ENCODE results near the gene RABGAP1L. TPM values are rescaled to one million over a fixed set of nuclear protein-coding genes. Genes with fewer than 3 reads are reported as not detected.
A peak's percentile ranks its signal among the peaks of the same experiment; 100 is the strongest.

The RABGAP1L gene
- total RNA-seq, 2 experiments from 2014 or later, result 98.1 to 158 TPM

- Histone ChIP-seq H3K36me3 (ENCODE audit: insufficient read depth, low read length) (no peaks in the 10 kb centered on the region), H3K4me2 (ENCODE audit: low read length) (no peak overlapping the region), H3K4me1 (ENCODE audit: insufficient read depth, low read length, poor library complexity, severe bottlenecking) (peaks cover 16% of the 10 kb centered on the region), H3K9me3 (ENCODE audit: low read length) (no peaks in the 10 kb centered on the region), H3K27ac (ENCODE audit: low read depth, low read length, poor library complexity, severe bottlenecking) (no peak overlapping the region), H3K9me2 (ENCODE audit: insufficient read depth, low read length) (no peaks in the 10 kb centered on the region), H2AFZ (ENCODE audit: low read length) (no peak overlapping the region), H3K79me2 (ENCODE audit: insufficient read depth, low read depth, low read length) (peaks cover 21% of the 10 kb centered on the region), H4K20me1 (ENCODE audit: insufficient read depth, low read length) (no peaks in the 10 kb centered on the region), H3K4me3 (ENCODE audit: low read depth, low read length, poor library complexity, severe bottlenecking) (no peak overlapping the region)
- ChIA-PET POLR2A (interaction anchor here (0.7 to 0.9 kb wide), 5 partner anchors 15 to 1398 kb away, joined by 3 to 5 read pairs (median 4); no protein-coding TSS in a partner anchor), CTCF (ENCODE audit: unreplicated experiment) (no interaction called here)
- TF ChIP-seq CTCF (conservative IDR thresholded peaks at IDR 0.05; ENCODE audit: low read length) (no peak), EZH2phosphoT487 (IDR thresholded peaks at IDR 0.05; ENCODE audit: borderline replicate concordance, low read depth, low read length) (no peak)
- BruUV-seq (replicated peaks), result no TSS peak
- no peak for DNase-seq (ENCODE audit: low spot score)
- intact Hi-C loops (cut with micrococcal nuclease; ENCODE audit: unreplicated experiment), result no loop called here
Observed at GRCh38 chr1:174797398-174797797, 638.1 kb downstream of the RABGAP1L start.

GRCh38 chr1:174799136-174799479 is 639.8 kb downstream of the RABGAP1L start:
- TF ChIP-seq CTCF (conservative IDR thresholded peaks at IDR 0.05; ENCODE audit: low read length) (no peak), EZH2phosphoT487 (IDR thresholded peaks at IDR 0.05; ENCODE audit: borderline replicate concordance, low read depth, low read length) (no peak)
- ChIA-PET CTCF (ENCODE audit: unreplicated experiment) (interaction anchor here (0.6 to 0.9 kb wide), 5 partner anchors 18 to 395 kb away, joined by 3 to 8 read pairs (median 5); no protein-coding TSS in a partner anchor), POLR2A (interaction anchor here (0.6 to 2.8 kb wide), 15 partner anchors 8 to 497 kb away, joined by 3 to 17 read pairs (median 5); no protein-coding TSS in a partner anchor)
- Histone ChIP-seq H3K36me3 (ENCODE audit: insufficient read depth, low read length) (no peaks in the 10 kb centered on the region), H3K79me2 (ENCODE audit: insufficient read depth, low read depth, low read length) (peaks cover 39% of the 10 kb centered on the region), H2AFZ (ENCODE audit: low read length) (no peak overlapping the region), H4K20me1 (ENCODE audit: insufficient read depth, low read length) (no peaks in the 10 kb centered on the region), H3K4me3 (ENCODE audit: low read depth, low read length, poor library complexity, severe bottlenecking) (peak overlapping the region; percentile 74), H3K4me1 (ENCODE audit: insufficient read depth, low read length, poor library complexity, severe bottlenecking) (peaks cover 32% of the 10 kb centered on the region), H3K27ac (ENCODE audit: low read depth, low read length, poor library complexity, severe bottlenecking) (peak overlapping the region; percentile 76), H3K9me2 (ENCODE audit: insufficient read depth, low read length) (no peaks in the 10 kb centered on the region), H3K4me2 (ENCODE audit: low read length) (peak overlapping the region; percentile 53), H3K9me3 (ENCODE audit: low read length) (no peaks in the 10 kb centered on the region)
- intact Hi-C loops (cut with micrococcal nuclease; ENCODE audit: unreplicated experiment), result loop anchor here (1.0 kb wide), 1 partner anchor 22 kb away; no protein-coding TSS in a partner anchor
- DNase-seq (ENCODE audit: low spot score), result no peak
- BruUV-seq (replicated peaks), result no TSS peak

GRCh38 chr1:174800216-174800851 is 641.0 kb downstream of the RABGAP1L start:
- peak overlapping the region; percentile 74 for H3K4me3 ChIP-seq (ENCODE audit: low read depth, low read length, poor library complexity, severe bottlenecking)
- peaks cover 49% of the 10 kb centered on the region for H3K79me2 ChIP-seq (ENCODE audit: insufficient read depth, low read depth, low read length)
- peaks cover 38% of the 10 kb centered on the region for H3K4me1 ChIP-seq (ENCODE audit: insufficient read depth, low read length, poor library complexity, severe bottlenecking)
- CTCF ChIA-PET (ENCODE audit: unreplicated experiment), result interaction anchor here (0.6 to 0.9 kb wide), 3 partner anchors 53 to 927 kb away, joined by 3 to 5 read pairs (median 3); no protein-coding TSS in a partner anchor
- H3K27ac ChIP-seq (ENCODE audit: low read depth, low read length, poor library complexity, severe bottlenecking), result peak overlapping the region; percentile 76
- H3K36me3 ChIP-seq (ENCODE audit: insufficient read depth, low read length), result no peaks in the 10 kb centered on the region; the same call in 1 of the 2 replicates
- H4K20me1 ChIP-seq (ENCODE audit: insufficient read depth, low read length), result no peaks in the 10 kb centered on the region
- POLR2A ChIA-PET, result interaction anchor here (0.7 to 2.8 kb wide), 16 partner anchors 9 to 205 kb away, joined by 3 to 17 read pairs (median 5); no protein-coding TSS in a partner anchor
- DNase-seq (ENCODE audit: low spot score), result peak; percentile 24
- BruUV-seq (replicated peaks), result no TSS peak
- intact Hi-C loops (cut with micrococcal nuclease; ENCODE audit: unreplicated experiment), result loop anchor here (5.0 kb wide), 1 partner anchor 77 kb away; no protein-coding TSS in a partner anchor
- no peak for TF ChIP-seq EZH2phosphoT487 (IDR thresholded peaks at IDR 0.05; ENCODE audit: borderline replicate concordance, low read depth, low read length)
- no peak for TF ChIP-seq CTCF (conservative IDR thresholded peaks at IDR 0.05; ENCODE audit: low read length)
- H2AFZ ChIP-seq (ENCODE audit: low read length), result no peak overlapping the region
- H3K9me3 ChIP-seq (ENCODE audit: low read length), result no peaks in the 10 kb centered on the region
- no peaks in the 10 kb centered on the region for H3K9me2 ChIP-seq (ENCODE audit: insufficient read depth, low read length)
- peak overlapping the region; percentile 82 for H3K4me2 ChIP-seq (ENCODE audit: low read length)

Measured in OCI-LY7 (cell line).